ENCODE data around the gene ACSL6.

Gene ACSL6

DNA sequence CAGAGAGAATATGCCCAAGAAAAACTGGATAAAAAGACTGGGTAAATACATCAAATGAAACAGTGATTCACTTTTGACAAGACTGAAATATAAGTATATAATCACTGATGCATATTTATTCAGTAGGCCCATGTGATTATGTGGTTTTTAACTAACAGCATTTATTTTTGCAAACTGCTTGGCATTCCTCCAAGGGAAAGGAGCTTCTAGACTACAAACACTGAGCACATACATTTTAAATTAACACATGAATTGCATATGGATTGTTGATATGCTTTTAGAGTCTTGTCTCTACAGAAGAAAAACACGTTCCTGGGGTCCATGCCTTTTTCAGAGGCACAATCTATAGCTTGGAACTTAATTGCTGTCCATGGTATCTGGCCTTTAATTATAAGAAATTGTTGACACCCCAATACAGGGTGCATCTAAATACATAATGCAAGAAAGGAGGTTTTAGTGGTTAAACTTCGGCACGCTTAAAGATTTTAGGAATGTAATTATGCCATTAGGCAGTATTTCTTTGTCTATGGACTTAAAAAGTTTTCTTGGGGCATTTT, 59.1 kb downstream of the ACSL6 start:
- H3K4me3 ChIP-seq (ENCODE audit: low read length), result no peak overlapping the region
- peak; percentile 5 for DNase-seq (ENCODE audit: low read depth)

GRCh38 chr5:131950706-131951105, 60.8 kb downstream of the ACSL6 start:
- no peak for DNase-seq (ENCODE audit: low read depth)
- TF ChIP-seq, protein P1, sequence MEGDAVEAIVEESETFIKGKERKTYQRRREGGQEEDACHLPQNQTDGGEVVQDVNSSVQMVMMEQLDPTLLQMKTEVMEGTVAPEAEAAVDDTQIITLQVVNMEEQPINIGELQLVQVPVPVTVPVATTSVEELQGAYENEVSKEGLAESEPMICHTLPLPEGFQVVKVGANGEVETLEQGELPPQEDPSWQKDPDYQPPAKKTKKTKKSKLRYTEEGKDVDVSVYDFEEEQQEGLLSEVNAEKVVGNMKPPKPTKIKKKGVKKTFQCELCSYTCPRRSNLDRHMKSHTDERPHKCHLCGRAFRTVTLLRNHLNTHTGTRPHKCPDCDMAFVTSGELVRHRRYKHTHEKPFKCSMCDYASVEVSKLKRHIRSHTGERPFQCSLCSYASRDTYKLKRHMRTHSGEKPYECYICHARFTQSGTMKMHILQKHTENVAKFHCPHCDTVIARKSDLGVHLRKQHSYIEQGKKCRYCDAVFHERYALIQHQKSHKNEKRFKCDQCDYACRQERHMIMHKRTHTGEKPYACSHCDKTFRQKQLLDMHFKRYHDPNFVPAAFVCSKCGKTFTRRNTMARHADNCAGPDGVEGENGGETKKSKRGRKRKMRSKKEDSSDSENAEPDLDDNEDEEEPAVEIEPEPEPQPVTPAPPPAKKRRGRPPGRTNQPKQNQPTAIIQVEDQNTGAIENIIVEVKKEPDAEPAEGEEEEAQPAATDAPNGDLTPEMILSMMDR (conservative IDR thresholded peaks at IDR 0.05; ENCODE audit: low read length), result no peak
- no peak overlapping the region for H3K4me3 ChIP-seq (ENCODE audit: low read length)

More for the DNA sequence above, 59.1 kb downstream of the ACSL6 start:
- TF ChIP-seq, protein P1 (conservative IDR thresholded peaks at IDR 0.05; ENCODE audit: low read length), result no peak

GRCh38 chr5:131947445-131947844, 64.0 kb downstream of the ACSL6 start:
- TF ChIP-seq, protein P1 (conservative IDR thresholded peaks at IDR 0.05; ENCODE audit: low read length), result no peak
- DNase-seq (ENCODE audit: low read depth), result no peak
- no peak overlapping the region for H3K4me3 ChIP-seq (ENCODE audit: low read length)

DNA sequence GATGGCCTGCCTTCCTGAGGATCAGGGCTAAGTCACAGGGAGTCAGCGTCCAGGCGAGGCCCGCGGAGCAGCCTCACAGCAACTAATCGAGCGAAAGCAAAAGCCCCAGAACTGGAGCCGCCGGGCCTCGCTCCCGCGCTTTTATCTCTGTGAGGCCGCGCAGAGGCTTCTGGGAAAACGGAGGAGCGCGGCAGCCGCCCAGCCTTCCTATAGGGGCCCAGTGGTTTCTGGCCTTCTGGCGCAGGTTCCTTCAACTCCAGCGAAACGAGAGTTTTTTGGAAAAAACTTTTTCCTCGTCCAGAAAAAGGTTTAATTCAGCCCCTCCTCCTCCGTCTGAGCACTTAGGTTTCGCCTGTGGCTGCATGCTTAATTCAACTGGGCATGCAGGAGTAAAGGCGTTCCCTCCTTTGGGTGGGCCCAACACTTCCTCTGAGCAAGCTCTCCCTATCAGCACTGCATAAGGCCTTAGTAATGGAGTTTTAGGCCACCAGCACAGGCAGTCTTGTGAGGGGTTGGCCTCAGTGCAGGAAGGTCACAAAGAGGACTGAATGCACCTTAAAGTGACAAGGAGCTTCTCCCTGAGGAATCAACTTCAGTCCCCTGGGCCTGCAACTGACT, 65.8 kb downstream of the ACSL6 start, which contains the start of gene MEIKIN:
MEIKIN (minus strand) TSS at position 113 of the 618 bp plus-strand sequence. CDS start 158 bp downstream, outside the sequence.
- DNase-seq (ENCODE audit: low read depth), result no peak
- H3K4me3 ChIP-seq (ENCODE audit: low read length), result no peak within 1 kb of the TSS
- TF ChIP-seq, protein P1 (conservative IDR thresholded peaks at IDR 0.05; ENCODE audit: low read length), result no peak

GRCh38 chr5:131944702-131945550, 66.5 kb downstream of the ACSL6 start:
- no peak for DNase-seq (ENCODE audit: low read depth)
- TF ChIP-seq, protein P1 (conservative IDR thresholded peaks at IDR 0.05; ENCODE audit: low read length), result no peak
- no peak overlapping the region for H3K4me3 ChIP-seq (ENCODE audit: low read length)

- no peak for DNase-seq (ENCODE audit: low read depth)
- no peak overlapping the region for H3K4me3 ChIP-seq (ENCODE audit: low read length)
- TF ChIP-seq, protein P1 (conservative IDR thresholded peaks at IDR 0.05; ENCODE audit: low read length), result no peak
Observed at GRCh38 chr5:131943916-131944315, 67.5 kb downstream of the ACSL6 start.

Measured in AG10803 (cell line).